NCI-H446 treated with DMSO at 0.1 percent for 48 hours (cell line): ENCODE data around the gene LTC4S.
"Not testable (repeated sequence)": the region's sequence is repeated elsewhere in the genome, so short reads cannot be mapped to it uniquely, and the experiment has no call there.

Source experiments
- DNase-seq: peaks from one replicate; lab custom pipeline; 2025; lab: John Stamatoyannopoulos, UW

Gene LTC4S

GRCh38 chr5:179827680-179828079 is 33.9 kb downstream of the LTC4S start:
- no peak for DNase-seq

DNA sequence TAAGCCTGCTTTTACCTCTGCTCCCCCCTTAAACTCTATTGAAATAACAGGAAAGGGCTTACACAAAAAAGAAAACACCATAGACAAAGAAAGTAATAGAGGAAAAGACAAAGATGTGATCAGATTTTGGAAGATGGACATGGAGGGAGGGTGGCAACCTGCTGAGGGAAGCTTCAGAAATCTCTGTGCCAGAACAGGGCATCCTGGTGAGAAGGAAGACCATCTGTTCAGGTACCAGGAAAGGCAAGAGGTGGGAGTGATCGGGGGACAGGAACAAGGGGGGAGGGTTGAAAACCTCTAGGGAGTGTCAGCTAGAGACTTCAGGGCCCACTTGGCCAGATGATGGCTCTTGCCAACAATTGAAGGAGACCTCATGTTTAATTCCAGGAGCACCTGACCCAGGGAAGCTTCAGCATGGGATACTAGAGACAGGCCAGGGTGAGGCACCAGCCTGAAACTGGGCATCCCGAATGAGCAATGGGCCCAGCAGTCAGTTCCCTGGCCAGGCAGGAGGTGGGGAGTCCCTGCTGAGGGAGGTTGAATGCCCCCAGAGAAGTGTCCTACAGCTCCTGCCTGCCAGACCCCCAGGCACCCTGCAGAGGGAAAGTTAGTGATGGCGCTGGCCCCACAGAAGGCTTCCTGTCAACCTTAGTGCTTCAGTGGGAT is 35.1 kb downstream of the LTC4S start:
- DNase-seq: no peak

GRCh38 chr5:179829732-179830435 is 36.1 kb downstream of the LTC4S start:
- DNase-seq: no peak

DNA sequence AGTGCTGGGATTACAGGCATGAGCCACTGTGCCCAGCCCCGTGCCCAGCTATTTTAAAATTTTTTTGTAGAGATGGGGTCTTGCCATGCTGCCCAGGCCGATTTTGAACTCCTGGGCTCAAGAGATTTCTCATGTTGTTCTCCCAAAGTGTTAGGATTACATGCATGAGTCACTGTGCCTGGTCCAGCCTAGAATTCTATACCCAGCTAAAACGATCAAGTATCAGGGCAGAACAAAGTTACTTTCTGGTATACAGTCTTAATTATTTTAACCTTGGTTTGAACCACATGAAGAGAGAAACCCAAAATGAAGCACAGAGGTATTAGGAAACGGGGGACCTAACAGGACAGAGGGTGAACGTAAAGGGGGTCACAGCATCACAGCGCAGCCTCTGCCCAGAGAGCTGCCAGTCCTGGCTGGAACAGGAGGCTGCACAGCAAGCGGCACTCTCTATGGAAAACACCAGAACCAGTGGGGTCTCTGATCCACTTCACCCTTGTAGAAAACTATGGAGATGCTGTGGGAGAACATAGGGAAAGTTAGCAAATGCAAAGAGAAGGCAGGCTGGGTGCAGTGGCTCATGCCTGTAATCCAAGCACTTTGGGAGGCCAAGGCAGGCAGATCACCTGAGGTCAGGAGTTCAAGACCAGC is 37.2 kb downstream of the LTC4S start:
- DNase-seq: no peak

GRCh38 chr5:179832039-179832745 is 38.4 kb downstream of the LTC4S start:
- no peak for DNase-seq

DNA sequence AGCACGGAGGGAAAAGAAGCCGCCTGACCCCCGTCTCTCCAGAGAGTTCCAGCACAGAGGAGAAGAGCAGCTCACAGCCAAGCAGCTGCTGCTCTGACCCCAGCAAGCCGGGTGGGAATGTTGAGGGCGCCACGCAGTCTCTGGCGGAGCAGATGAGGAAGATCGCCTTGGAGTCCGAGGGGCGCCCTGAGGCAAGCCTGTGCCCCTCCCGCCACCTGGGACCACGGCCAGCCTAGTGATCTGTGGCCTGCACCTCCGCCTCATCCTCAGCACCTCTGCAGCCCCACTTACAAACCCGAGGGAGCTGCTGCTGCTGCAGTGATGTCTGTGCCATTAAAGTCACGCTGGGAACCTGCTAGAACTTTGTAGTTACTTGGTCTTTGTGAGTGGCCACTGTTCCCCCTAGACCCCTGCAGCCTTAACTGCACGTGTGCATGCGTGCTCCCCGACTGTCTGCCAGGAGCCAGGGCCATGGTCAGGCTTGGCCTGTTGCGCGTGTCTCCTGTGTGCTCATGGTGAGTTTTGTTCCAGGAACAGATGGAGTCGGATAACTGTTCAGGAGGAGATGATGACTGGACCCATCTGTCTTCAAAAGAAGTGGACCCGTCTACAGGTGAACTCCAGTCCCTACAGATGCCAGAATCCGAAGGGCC is 39.4 kb downstream of the LTC4S start:
- DNase-seq: no peak

DNA sequence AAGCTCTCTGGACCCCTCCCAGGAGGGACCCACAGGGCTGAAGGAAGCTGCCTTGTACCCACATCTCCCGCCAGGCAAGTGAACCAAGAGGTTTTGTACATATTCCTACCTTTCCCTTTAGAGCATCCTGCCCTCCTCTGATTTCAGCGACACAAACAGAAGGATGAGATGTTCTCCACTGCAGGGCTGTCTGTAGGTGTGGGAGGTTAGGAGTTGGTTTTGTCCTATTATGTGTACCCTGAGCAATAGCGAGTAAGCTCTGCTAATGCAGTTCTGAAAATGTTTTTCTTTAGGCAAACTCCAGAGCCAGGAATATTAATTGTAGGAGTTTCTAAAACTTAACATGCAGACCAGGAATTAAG is 39.9 kb downstream of the LTC4S start:
- no peak for DNase-seq

- DNase-seq: no peak
Measured at GRCh38 chr5:179834120-179834519, 40.3 kb downstream of the LTC4S start.

GRCh38 chr5:179834871-179835270 is 41.1 kb downstream of the LTC4S start:
- not testable (repeated sequence) for DNase-seq

- DNase-seq: no peak
Measured at GRCh38 chr5:179836225-179837019, 42.6 kb downstream of the LTC4S start.

GRCh38 chr5:179837076-179838011 is 43.6 kb downstream of the LTC4S start:
- DNase-seq: no peak

GRCh38 chr5:179839328-179840256 is 45.8 kb downstream of the LTC4S start:
- no peak for DNase-seq

DNA sequence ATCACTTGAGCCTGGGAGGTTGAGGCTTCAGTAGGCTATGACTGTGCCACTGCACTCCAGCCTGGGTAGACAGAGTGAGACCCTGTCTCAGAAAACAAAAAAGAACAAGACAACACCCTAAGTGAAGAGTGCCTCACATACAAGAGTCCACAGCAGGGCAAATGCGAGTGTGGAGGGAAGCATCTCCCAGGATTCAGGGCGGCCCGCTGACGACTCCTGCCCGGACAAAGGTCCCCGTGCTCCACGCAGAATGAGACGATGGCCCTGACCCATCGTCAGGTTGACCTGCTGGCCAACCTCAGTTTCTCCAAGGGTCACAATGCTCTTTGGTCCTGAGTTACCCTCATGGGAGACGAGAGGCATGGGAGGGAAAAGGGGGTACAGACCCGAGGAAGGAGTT is 46.5 kb downstream of the LTC4S start:
- no peak for DNase-seq

DNA sequence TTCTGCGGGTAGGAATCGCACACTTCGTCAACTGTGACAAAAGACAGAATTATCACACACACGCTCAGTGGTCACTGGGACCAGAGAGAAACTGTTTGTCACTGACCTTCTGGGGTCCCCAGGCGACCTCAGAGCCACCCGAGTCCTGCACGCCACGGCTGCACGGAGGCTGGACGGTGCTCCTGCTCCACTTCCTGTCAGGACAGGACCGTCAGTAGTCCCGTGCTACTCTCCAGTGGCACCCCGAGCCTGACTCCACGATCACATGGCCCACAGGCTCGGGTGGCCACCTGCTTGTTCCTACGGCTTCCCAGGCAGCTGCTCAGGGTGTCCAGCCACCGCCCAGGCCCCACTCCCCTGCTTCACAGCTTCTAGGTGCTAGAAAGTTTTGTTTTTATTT is 47.0 kb downstream of the LTC4S start:
- DNase-seq: no peak

DNA sequence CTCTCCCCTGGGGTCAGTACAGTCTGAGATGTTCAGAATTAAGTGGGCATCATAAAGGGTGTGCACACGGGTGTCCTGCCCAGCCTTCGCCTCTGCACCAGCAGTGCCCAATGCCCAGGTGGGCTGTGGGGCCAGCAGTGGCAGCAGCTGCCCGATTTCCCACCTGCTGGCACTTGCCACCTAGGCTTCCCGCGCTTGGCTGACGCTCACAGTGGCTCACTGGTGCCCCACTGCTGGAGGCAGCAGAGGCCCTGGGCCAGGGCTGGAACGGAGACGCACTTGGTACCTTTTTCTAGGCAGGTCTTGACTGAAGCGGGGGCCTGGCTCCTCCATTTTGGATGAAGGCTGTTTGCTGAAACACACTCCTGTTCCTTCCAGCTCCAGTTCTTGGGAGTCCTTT is 47.8 kb downstream of the LTC4S start:
- DNase-seq: no peak
